ENCODE measurements around the gene F11.

GRCh38 chr4:186304866-186305505 lies 39.0 kb downstream of the F11 start:
- no peak for TF ChIP-seq CTCF (IDR thresholded peaks at IDR 0.05)
- TF ChIP-seq EP300 (IDR thresholded peaks at IDR 0.05): no peak
- TF ChIP-seq POLR2A (IDR thresholded peaks at IDR 0.05): no peak

Measured in tibial nerve (tissue), 4 donors.